ENCODE measurements around the gene RBM20.

RBM20 gene

GRCh38 chr10:110774069-110775019 is 130.2 kb downstream of the RBM20 start:
- no peaks in the 10 kb centered on the region for H3K9me3 Mint-ChIP-seq
- no peak overlapping the region for H3K4me3 Mint-ChIP-seq
- TF ChIP-seq, protein P1, sequence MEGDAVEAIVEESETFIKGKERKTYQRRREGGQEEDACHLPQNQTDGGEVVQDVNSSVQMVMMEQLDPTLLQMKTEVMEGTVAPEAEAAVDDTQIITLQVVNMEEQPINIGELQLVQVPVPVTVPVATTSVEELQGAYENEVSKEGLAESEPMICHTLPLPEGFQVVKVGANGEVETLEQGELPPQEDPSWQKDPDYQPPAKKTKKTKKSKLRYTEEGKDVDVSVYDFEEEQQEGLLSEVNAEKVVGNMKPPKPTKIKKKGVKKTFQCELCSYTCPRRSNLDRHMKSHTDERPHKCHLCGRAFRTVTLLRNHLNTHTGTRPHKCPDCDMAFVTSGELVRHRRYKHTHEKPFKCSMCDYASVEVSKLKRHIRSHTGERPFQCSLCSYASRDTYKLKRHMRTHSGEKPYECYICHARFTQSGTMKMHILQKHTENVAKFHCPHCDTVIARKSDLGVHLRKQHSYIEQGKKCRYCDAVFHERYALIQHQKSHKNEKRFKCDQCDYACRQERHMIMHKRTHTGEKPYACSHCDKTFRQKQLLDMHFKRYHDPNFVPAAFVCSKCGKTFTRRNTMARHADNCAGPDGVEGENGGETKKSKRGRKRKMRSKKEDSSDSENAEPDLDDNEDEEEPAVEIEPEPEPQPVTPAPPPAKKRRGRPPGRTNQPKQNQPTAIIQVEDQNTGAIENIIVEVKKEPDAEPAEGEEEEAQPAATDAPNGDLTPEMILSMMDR (IDR thresholded peaks at IDR 0.05; ENCODE audit: unreplicated experiment in 3 of 3): no peak
- no peaks in the 10 kb centered on the region for H3K27me3 Mint-ChIP-seq (ENCODE audit: low read depth)
- peak overlapping the region in 1 of 3 experiments; percentile 64 for H3K27ac Mint-ChIP-seq
- H3K36me3 Mint-ChIP-seq (ENCODE audit: low read depth): no peaks in the 10 kb centered on the region
- H3K4me1 Mint-ChIP-seq: peaks cover 5% of the 10 kb centered on the region

DNA sequence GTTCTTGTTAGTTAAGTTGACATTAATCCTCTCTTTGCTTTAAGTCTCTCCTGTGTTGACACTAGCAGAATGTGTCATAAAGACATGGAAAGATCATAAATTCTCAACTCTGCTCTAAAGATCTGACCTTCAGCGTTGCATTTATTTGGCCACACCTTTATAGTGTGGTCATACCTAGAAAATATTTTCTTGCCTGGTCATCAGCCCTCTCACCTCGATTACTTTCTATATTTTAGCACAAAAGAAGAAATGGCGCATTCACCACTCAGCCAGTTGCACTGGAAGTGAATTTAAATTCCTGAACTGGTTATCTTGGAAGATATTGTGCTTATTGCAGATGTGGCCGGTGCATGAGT is 130.9 kb downstream of the RBM20 start:
- H3K9me3 Mint-ChIP-seq: no peaks in the 10 kb centered on the region
- no peaks in the 10 kb centered on the region for H3K27me3 Mint-ChIP-seq (ENCODE audit: low read depth)
- TF ChIP-seq, protein P1 (IDR thresholded peaks at IDR 0.05; ENCODE audit: unreplicated experiment in 3 of 3): no peak
- H3K4me1 Mint-ChIP-seq: peaks cover 11% of the 10 kb centered on the region
- peak overlapping the region in 1 of 3 experiments; percentile 64 for H3K27ac Mint-ChIP-seq
- H3K4me3 Mint-ChIP-seq: no peak overlapping the region
- no peaks in the 10 kb centered on the region for H3K36me3 Mint-ChIP-seq (ENCODE audit: low read depth)

GRCh38 chr10:110775406-110775805 is 131.3 kb downstream of the RBM20 start:
- no peaks in the 10 kb centered on the region for H3K36me3 Mint-ChIP-seq (ENCODE audit: low read depth)
- H3K4me1 Mint-ChIP-seq: peaks cover 16% of the 10 kb centered on the region
- H3K27ac Mint-ChIP-seq: peak overlapping the region in 1 of 3 experiments; percentile 64
- no peaks in the 10 kb centered on the region for H3K27me3 Mint-ChIP-seq (ENCODE audit: low read depth)
- no peak overlapping the region for H3K4me3 Mint-ChIP-seq
- TF ChIP-seq, protein P1 (IDR thresholded peaks at IDR 0.05; ENCODE audit: unreplicated experiment in 3 of 3): no peak
- no peaks in the 10 kb centered on the region for H3K9me3 Mint-ChIP-seq

DNA sequence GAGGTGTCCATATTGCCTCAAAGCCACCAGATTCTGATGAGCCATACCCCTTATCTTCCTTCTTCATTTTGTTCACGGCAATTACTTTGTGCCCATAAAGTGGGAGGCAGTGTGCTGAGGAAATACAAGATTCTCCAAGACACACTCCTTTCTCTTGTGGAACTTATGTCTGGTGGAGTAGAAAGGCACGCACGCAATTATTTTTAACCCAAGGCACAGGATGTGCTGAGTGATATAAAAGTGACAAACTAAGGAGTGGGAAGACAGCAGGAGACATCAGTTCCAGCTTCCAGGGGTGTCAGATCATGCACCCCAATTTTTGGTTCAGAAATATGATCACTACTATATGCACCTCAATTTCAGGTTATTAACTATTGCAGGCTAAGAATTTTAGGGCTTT is 132.9 kb downstream of the RBM20 start:
- TF ChIP-seq, protein P1 (IDR thresholded peaks at IDR 0.05; ENCODE audit: unreplicated experiment in 3 of 3): no peak
- peaks cover 22% of the 10 kb centered on the region for H3K4me1 Mint-ChIP-seq
- no peaks in the 10 kb centered on the region for H3K9me3 Mint-ChIP-seq
- no peak overlapping the region for H3K4me3 Mint-ChIP-seq
- H3K27me3 Mint-ChIP-seq (ENCODE audit: low read depth): no peaks in the 10 kb centered on the region
- H3K36me3 Mint-ChIP-seq (ENCODE audit: low read depth): no peaks in the 10 kb centered on the region
- no peak overlapping the region for H3K27ac Mint-ChIP-seq

GRCh38 chr10:110777661-110778060 is 133.5 kb downstream of the RBM20 start:
- H3K4me3 Mint-ChIP-seq: no peak overlapping the region
- H3K9me3 Mint-ChIP-seq: no peaks in the 10 kb centered on the region
- TF ChIP-seq, protein P1 (IDR thresholded peaks at IDR 0.05; ENCODE audit: unreplicated experiment in 3 of 3): no peak
- peaks cover 22% of the 10 kb centered on the region for H3K4me1 Mint-ChIP-seq
- no peaks in the 10 kb centered on the region for H3K36me3 Mint-ChIP-seq (ENCODE audit: low read depth)
- no peak overlapping the region for H3K27ac Mint-ChIP-seq
- H3K27me3 Mint-ChIP-seq (ENCODE audit: low read depth): no peaks in the 10 kb centered on the region

DNA sequence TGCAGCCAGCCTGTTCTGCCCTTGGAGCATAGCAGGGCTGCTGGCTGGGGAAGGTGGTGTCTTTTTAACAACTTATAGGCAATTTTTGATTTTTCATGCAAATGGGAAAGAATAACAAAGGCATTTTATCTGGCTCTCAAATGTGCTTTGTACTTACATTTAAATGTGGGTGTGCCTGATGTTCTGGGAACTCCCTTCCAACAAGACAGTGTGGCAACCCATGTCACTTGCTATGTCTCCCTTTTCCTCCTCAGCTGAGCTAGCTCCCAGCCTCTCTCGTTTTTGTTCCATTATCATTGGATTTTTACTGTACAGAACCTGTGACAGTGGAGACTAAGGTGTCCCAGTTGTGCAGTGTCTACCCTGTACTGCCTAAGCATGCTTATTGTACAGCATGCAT is 134.1 kb downstream of the RBM20 start:
- Mint-ChIP-seq H3K9me3 (no peaks in the 10 kb centered on the region), H3K36me3 (ENCODE audit: low read depth) (no peaks in the 10 kb centered on the region), H3K4me1 (peaks cover 18% of the 10 kb centered on the region), H3K27ac (no peak overlapping the region), H3K27me3 (ENCODE audit: low read depth) (no peaks in the 10 kb centered on the region), H3K4me3 (no peak overlapping the region)
- TF ChIP-seq, protein P1 (IDR thresholded peaks at IDR 0.05; ENCODE audit: unreplicated experiment in 3 of 3): no peak
